GM21526 (cell line): ENCODE results near the gene CTNND2.
"Not testable (repeated sequence)": the region's sequence is repeated elsewhere in the genome, so short reads cannot be mapped to it uniquely, and the experiment has no call there.

ENCODE experiments used
- ATAC-seq: cut with Tn5 transposase; IDR thresholded peaks from one replicate; pipeline ENCODE4 v1.9.1; 2021; ENCODE audit warnings: moderate library complexity; ENCODE audit not compliant: unreplicated experiment, low FRiP score

CTNND2 gene

GRCh38 chr5:11013793-11014192 lies 890.5 kb downstream of the CTNND2 start:
- no peak for ATAC-seq

- ATAC-seq, result no peak
Measured at GRCh38 chr5:11012295-11012694, 892.0 kb downstream of the CTNND2 start.

- ATAC-seq, result no peak
Measured at GRCh38 chr5:11010429-11011210, 893.6 kb downstream of the CTNND2 start.

GRCh38 chr5:11009576-11009975 lies 894.7 kb downstream of the CTNND2 start:
- ATAC-seq, result no peak

GRCh38 chr5:11007269-11007870 lies 896.9 kb downstream of the CTNND2 start:
- no peak for ATAC-seq

- ATAC-seq, result not testable (repeated sequence)
Measured at GRCh38 chr5:11004523-11004922, 899.7 kb downstream of the CTNND2 start.

- no peak for ATAC-seq
Measured at GRCh38 chr5:11000515-11001353, 903.5 kb downstream of the CTNND2 start.

- ATAC-seq, result no peak
Measured at GRCh38 chr5:10999714-11000113, 904.5 kb downstream of the CTNND2 start.

GRCh38 chr5:10995891-10996290 lies 908.4 kb downstream of the CTNND2 start:
- no peak for ATAC-seq

- no peak for ATAC-seq
Measured at GRCh38 chr5:10994091-10994986, 909.9 kb downstream of the CTNND2 start.

- no peak for ATAC-seq
Measured at GRCh38 chr5:10990634-10991033, 913.6 kb downstream of the CTNND2 start.

GRCh38 chr5:10989577-10990263 lies 914.5 kb downstream of the CTNND2 start:
- no peak for ATAC-seq

- ATAC-seq, result no peak
Measured at GRCh38 chr5:10988622-10989021, 915.6 kb downstream of the CTNND2 start.

GRCh38 chr5:10987925-10988504 lies 916.2 kb downstream of the CTNND2 start:
- ATAC-seq, result peak; percentile 92

GRCh38 chr5:10987276-10987924 lies 916.8 kb downstream of the CTNND2 start:
- ATAC-seq, result no peak

- no peak for ATAC-seq
Measured at GRCh38 chr5:10985721-10986110, 918.5 kb downstream of the CTNND2 start.

- no peak for ATAC-seq
Measured at GRCh38 chr5:10985091-10985720, 919.0 kb downstream of the CTNND2 start.

GRCh38 chr5:10984021-10984715 lies 920.1 kb downstream of the CTNND2 start:
- ATAC-seq, result no peak
